VCaP (cell line): ENCODE results near the gene ATP1B2.
A peak's percentile ranks its signal among the peaks of the same experiment; 100 is the strongest.
"Not testable (repeated sequence)": the region's sequence is repeated elsewhere in the genome, so short reads cannot be mapped to it uniquely, and the experiment has no call there.

Experiments
- H3K27ac ChIP-seq: fragments of 450-650 bp; 2 replicates; pipeline ENCODE4 v1.5.1; 2017
- TF ChIP-seq, protein P1 (sequence below): fragments of 450-650 bp; conservative IDR thresholded peaks from 2 replicates; pipeline ENCODE4 v1.5.1; 2017; ENCODE audit warnings: mild to moderate bottlenecking, moderate library complexity

The ATP1B2 gene

GRCh38 chr17:7614425-7615264, 36.1 kb upstream of the ATP1B2 start, which contains the start of gene FXR2:
TSS of gene FXR2 (minus strand) at chr17:7614897. CDS start at chr17:7614532, 365 bp downstream.
- TF ChIP-seq, protein P1, sequence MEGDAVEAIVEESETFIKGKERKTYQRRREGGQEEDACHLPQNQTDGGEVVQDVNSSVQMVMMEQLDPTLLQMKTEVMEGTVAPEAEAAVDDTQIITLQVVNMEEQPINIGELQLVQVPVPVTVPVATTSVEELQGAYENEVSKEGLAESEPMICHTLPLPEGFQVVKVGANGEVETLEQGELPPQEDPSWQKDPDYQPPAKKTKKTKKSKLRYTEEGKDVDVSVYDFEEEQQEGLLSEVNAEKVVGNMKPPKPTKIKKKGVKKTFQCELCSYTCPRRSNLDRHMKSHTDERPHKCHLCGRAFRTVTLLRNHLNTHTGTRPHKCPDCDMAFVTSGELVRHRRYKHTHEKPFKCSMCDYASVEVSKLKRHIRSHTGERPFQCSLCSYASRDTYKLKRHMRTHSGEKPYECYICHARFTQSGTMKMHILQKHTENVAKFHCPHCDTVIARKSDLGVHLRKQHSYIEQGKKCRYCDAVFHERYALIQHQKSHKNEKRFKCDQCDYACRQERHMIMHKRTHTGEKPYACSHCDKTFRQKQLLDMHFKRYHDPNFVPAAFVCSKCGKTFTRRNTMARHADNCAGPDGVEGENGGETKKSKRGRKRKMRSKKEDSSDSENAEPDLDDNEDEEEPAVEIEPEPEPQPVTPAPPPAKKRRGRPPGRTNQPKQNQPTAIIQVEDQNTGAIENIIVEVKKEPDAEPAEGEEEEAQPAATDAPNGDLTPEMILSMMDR, result peak; percentile 58

GRCh38 chr17:7615265-7615747, 35.4 kb upstream of the ATP1B2 start:
- H3K27ac ChIP-seq, result peak overlapping the region; percentile 83
- TF ChIP-seq, protein P1, result no peak

More at GRCh38 chr17:7614425-7615264, 36.1 kb upstream of the ATP1B2 start, which contains the start of gene FXR2:
- H3K27ac ChIP-seq, result peak within 1 kb of the TSS; percentile 83

DNA sequence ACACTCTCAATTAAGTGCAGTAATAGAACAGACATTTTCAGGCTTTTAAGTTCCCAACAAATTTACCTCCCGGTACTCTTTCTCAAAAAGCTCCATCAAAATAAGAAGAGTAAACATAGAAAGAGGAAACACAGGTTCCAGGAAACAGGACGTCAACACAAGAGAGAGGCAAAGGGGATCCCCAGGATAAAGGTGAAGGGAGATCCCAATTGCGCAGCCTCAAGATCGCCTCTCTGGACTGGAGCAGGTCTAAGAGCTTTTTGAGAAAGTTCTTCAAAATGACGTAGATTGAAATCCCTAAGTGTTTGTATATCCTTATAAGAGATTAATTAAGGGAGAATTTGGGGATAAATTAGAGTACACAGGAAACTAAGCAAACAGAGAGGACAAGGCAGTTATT, 32.1 kb upstream of the ATP1B2 start:
- TF ChIP-seq, protein P1, result no peak
- H3K27ac ChIP-seq, result no peak overlapping the region

DNA sequence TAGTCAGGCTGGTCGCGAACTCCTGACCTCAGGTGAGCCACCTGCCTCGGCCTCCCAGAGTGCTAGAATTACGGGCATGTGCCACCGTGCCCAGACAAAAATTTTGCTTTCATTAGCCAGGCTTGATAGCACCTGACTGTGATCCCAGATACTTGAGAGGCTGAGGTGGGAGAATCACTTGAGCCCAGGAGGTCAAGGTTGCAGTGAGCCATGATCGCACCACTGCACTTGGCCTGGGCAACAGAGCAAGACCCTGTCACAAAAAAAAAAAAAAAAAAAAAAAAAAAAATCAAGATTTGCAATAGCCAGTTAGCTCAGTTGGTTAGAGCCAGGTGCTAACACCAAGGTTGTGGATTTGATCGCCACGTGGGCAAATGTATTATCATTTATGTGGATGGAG, 29.9 kb upstream of the ATP1B2 start:
- TF ChIP-seq, protein P1, result no peak
- H3K27ac ChIP-seq, result no peak overlapping the region

DNA sequence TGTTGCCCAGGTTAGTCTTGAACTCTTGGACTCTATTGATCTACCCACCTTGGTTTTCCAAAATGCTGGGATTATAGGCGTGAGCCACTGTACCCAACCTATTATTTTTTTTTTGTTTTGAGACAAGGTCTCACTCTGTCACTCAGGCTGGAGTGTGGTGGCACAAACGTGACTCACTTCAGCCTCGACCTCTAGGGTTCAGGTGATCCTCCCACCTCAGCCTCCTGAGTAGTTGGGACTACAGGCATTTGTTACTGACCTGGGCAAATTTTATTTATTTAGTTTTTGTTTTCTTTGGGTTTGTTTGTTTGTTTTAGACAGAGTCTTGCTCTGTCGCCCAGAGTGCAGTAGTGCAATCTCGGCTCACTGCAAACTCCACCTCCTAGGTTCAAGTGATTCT, 27.1 kb upstream of the ATP1B2 start:
- TF ChIP-seq, protein P1, result no peak
- H3K27ac ChIP-seq, result no peak overlapping the region

DNA sequence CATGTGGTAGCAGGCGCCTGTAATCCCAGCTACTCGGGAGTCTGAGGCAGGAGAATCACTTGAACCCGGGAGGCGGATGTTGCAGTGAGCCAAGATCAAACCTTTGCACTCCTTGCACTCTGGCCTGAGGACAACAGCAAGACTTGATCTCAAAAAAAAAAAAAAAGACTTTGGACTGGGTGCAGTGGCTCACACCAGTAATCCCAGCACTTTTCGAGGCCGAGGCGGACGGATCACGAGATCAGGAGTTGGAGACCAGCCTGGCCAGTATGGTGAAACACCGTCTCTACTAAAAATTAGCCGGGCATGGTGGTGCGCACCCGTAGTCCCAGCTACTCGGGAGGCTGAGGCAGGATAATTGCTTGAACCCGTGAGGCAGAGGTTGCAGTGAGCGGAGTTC, 25.0 kb upstream of the ATP1B2 start:
- not testable (repeated sequence) for H3K27ac ChIP-seq

DNA sequence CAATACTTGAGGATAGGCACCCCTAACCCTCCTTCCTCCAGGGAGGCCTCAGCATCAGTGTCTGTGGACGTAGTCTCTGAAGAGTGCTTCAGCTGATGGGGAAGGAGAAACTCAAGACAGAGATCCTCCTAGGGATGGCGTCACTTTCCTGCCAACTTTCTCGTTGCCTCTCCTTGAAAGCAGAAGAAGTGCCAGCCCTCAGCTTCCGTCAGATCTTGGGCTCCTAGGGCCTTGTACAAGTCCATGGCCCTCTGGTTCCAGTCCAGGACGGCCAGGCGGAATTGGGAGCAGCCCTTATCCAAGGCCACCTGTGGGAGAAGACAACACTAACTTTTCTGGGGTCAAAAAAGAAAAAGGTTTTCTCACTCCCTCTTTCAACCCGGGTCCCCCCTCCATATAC, 24.4 kb upstream of the ATP1B2 start:
- TF ChIP-seq, protein P1, result no peak
- peak overlapping the region; percentile 83; the same call in 1 of the 2 replicates for H3K27ac ChIP-seq

GRCh38 chr17:7626956-7627249, 23.8 kb upstream of the ATP1B2 start:
- H3K27ac ChIP-seq, result peak overlapping the region; percentile 83
- TF ChIP-seq, protein P1, result no peak
